Hepatocyte (in vitro differentiated cells): ENCODE results near the gene STPG2.

Source experiments
- EZH2 ChIP-seq: fragments of 200-600 bp; sonication (generic); IDR thresholded peaks from 2 replicates; pipeline ENCODE4 v1.6.1; 2016; ENCODE audit warnings: antibody characterized with exemption, mild to moderate bottlenecking, borderline replicate concordance
- TF ChIP-seq, protein P1 (sequence below): fragments of 200-600 bp; sonication (generic); IDR thresholded peaks from 2 replicates; pipeline ENCODE4 v1.5.1; 2016; ENCODE audit warnings: antibody characterized with exemption, mild to moderate bottlenecking; ENCODE audit not compliant: poor library complexity

DNA sequence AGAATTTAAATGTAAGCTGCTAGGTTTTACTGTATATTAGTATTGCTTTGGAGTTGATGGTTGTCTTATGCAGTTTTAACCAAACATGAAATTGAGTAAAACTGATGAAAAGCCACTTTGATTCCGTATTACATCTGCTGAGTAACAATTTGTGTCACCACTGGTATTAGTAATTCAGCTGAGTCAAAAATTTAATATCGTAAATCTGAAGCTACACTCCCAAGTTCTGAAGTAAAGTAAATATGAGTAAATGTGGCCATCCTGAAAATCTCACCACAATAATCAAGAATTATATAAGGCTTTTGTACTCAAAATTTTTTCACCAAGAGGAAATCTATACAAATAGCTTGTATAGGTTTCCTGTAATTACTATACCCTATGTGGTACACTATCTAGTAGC lies 142.3 kb downstream of the STPG2 start:
- TF ChIP-seq EZH2: no peak
- TF ChIP-seq, protein P1, sequence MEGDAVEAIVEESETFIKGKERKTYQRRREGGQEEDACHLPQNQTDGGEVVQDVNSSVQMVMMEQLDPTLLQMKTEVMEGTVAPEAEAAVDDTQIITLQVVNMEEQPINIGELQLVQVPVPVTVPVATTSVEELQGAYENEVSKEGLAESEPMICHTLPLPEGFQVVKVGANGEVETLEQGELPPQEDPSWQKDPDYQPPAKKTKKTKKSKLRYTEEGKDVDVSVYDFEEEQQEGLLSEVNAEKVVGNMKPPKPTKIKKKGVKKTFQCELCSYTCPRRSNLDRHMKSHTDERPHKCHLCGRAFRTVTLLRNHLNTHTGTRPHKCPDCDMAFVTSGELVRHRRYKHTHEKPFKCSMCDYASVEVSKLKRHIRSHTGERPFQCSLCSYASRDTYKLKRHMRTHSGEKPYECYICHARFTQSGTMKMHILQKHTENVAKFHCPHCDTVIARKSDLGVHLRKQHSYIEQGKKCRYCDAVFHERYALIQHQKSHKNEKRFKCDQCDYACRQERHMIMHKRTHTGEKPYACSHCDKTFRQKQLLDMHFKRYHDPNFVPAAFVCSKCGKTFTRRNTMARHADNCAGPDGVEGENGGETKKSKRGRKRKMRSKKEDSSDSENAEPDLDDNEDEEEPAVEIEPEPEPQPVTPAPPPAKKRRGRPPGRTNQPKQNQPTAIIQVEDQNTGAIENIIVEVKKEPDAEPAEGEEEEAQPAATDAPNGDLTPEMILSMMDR: no peak
